G401 (cell line): ENCODE measurements around the gene CDK2AP2. TPM values are rescaled to one million over a fixed set of nuclear protein-coding genes. Genes with fewer than 3 reads are reported as not detected.
A peak's percentile ranks its signal among the peaks of the same experiment; 100 is the strongest.

Experiments used
- DNase-seq: peaks from one replicate; pipeline ENCODE4 v3.0.0-alpha.2; 2015; ENCODE audit warnings: low spot score
- in situ Hi-C: cut with HindIII; loops from 2 replicates; pipeline ENCODE4 v1.10.0; 2016; ENCODE audit warnings: low sequenced_read_pairs, mixed read lengths
- total RNA-seq: library from RNA; depleted of rRNA; stranded (reverse); fragments of >200 nt; shearing (Covaris generic); gene quantifications from 2 replicates; pipeline ENCODE4 v1.2.3, GENCODE V29; 2014

Gene CDK2AP2
- total RNA-seq, 1 experiment from 2014 or later = 36.1 TPM

- peak; percentile 94 for DNase-seq
- in situ Hi-C loops = no loop called here
Observed at GRCh38 chr11:67505605-67506396, 2.2 kb downstream of the CDK2AP2 start.

DNA sequence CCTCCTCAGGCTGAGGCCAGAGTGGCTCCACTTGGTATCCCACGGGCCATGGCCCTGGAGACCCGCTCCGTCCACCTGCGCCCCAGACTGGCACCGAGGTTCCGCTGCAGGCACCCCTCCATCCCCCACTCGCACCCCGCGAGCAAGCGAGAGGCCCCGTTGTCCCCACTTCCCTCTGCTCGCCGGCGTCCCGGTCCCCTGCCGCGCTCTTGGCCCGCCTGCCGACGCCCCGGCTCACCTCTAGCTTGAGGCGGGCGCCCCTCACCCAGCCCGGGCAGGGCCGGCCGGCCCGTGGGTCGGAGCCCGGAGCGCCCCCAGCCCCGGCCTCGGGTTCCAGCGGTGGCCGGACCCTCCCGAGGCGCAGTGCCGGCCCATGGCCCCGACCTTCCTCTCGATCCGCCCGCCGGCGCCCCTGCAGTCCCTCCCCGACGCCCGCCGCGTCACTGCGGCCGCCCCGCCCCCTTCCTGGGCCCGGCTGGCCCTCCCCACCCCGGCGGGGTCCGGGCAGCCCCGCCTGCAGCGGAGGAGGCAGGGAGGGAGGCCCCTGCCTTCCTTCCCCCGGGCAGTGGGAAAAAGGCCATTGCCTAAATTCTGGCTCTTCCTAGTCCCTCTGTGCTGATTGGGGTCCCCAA is 2.9 kb downstream of the CDK2AP2 start, which contains the start of gene PITPNM1:
Gene PITPNM1 (minus strand): TSS at position 414 of the 632 bp plus-strand sequence. CDS start 1,183 bp downstream, outside the sequence.
- DNase-seq = peak; percentile 30
- in situ Hi-C loops = no loop called here

- in situ Hi-C loops = no loop called here
- DNase-seq = peak; percentile 50
Observed at GRCh38 chr11:67504005-67504949, 3.7 kb downstream of the CDK2AP2 start.

- DNase-seq = no peak
- in situ Hi-C loops = no loop called here
Observed at GRCh38 chr11:67503119-67504004, 4.6 kb downstream of the CDK2AP2 start.

- DNase-seq = no peak
- in situ Hi-C loops = no loop called here
Observed at GRCh38 chr11:67502328-67502979, 5.5 kb downstream of the CDK2AP2 start.

- in situ Hi-C loops = no loop called here
Observed at GRCh38 chr11:67501854-67502253, 6.1 kb downstream of the CDK2AP2 start.

DNA sequence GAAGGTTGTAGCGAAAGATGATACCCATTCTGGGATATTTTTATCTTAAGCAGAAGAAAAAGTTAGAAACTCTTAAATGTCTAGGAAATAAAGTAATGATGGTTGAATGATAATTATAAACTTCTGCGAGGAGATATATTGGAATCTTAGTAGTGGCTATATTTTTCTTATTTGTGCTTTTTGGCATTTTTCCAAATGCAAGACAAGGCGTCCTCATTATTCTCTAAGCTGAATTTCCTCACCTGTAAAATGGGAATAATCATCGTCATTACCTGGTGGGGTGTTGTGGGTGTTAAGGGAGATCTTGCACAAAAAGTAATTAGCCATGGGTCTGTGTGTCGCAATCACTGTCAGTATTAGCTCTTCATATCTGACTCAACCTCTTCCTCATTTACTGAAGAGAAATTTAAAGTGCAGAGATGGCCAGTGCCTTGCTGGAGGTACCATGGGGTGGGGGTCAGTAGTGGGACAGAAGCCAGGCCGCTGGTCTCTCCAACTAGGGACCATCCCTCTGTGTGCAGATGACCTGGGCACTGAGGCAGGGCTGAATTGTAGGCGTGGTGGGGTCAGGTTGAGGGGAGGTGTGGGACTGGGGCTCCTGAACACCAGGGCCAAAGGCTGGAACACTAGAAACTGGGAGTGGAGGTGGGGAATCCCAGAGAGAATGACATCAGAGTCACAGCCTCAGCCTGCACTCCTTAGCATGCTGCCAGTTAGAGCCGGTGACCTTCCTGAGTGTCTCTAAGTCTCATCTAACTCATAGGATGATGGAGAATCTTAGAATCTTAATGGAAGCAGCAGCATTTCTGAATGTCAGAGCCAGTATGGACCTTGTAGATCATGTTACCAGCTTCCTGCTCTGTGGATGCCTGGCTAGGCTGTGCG is 6.9 kb downstream of the CDK2AP2 start:
- no peak for DNase-seq
- in situ Hi-C loops = no loop called here

More at GRCh38 chr11:67501854-67502253, 6.1 kb downstream of the CDK2AP2 start:
- no peak for DNase-seq

- in situ Hi-C loops = no loop called here
- DNase-seq = no peak
Observed at GRCh38 chr11:67500484-67500821, 7.5 kb downstream of the CDK2AP2 start.

DNA sequence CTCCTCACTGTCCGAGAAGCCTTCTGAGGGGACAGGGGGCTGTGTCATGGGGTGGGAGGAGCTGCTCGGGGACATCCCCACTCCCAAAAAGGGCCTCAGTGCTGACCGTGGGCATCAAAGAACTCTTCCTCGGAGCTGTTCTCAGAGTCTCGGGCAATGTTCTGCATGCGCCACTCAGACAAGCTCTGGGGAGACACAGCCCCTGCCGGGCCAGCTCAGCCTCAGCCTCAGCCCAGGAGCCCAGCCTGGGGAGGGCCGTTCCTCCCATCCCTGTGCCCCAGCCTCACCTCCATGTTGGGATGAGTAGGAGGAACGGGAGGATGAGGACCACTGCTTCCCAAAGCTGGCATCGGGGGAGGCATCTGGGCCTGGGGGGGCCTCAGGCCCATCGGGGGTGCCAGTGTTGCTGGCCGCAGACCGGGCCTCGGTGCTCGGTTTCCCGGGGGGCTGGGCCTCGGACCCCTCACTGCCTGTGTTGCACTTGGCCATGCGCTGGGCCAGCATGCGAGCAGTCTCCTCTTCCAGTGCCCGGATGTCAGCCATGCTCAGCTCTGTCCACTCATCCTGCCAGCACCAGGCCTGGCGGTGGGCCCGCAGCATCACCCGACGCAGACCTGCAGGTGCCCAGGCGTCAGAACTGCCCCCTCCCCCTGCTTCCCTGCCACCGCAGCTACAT is 8.0 kb downstream of the CDK2AP2 start:
- no peak for DNase-seq
- in situ Hi-C loops = no loop called here

DNA sequence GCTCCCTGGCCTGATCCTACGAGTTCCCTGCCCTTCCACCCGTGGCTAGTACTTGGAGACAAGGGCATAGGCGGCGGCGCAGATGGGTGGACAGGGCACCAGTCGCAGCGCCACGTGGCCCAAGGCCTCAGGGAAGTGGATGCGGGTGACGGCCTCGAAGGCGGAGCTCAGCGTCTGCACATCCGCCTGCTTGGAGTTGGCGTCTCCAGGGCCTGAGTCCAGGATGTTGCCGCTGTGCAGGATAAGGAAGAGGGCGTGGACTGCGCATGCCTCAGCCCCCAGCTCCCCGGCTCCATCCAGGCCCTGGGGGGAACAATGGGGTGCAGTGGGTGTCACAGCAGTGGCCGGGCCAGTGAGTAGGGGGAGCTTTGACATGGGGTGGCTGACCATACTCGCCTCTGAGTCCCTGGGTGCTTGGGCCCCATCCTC is 9.4 kb downstream of the CDK2AP2 start:
- DNase-seq = no peak
- in situ Hi-C loops = no loop called here

- in situ Hi-C loops = no loop called here
- no peak for DNase-seq
Observed at GRCh38 chr11:67497656-67498291, 10.2 kb downstream of the CDK2AP2 start.

GRCh38 chr11:67496113-67496512 is 11.8 kb downstream of the CDK2AP2 start:
- in situ Hi-C loops = no loop called here
- DNase-seq = no peak

DNA sequence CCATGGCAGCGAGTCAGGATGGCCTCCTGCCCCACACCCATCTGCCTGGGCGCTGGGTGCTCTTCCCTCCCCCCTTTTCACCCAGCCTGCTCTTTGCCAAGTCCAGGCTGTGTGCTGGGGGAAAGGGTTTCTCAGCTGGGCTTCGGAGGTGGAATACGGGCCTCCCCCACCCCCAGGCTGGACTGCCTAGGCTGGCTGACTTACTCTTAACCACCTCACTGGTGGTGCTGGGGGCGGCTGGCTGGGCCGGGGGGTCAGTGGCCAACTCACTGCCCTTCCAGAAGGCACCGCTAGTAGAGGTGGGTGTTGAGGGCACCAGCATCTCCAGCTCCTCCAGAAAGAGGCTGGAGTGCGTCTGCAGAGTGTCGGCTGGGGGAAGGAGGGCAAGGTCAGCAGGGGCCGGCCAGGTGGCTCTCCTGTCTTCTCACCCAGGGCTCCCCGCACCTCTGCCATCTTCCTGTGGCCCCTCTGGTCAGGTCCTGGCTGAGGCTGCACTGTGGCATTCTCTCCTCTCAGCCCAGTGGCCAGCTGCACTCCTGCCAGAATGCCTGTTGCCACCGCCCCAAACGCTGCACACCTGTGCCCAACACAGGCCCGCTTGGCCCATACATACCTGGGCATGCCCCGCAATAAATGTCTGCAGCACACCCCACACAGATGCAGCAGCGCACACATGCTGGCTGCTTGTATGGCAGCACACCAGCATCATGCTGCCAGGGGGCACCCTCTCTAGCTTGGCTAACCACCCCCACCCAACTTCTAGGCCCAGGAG is 12.5 kb downstream of the CDK2AP2 start:
- in situ Hi-C loops = no loop called here
- no peak for DNase-seq

GRCh38 chr11:67494371-67495233 is 13.4 kb downstream of the CDK2AP2 start:
- in situ Hi-C loops = no loop called here
- DNase-seq = no peak
